ENCODE data around the gene CHST11.

- TF ChIP-seq POLR2A (IDR thresholded peaks at IDR 0.05; ENCODE audit: low read length) (no peak), GATA1 (IDR thresholded peaks at IDR 0.05; ENCODE audit: low read depth, low read length) (no peak)
Observed at GRCh38 chr12:104729091-104729490, 272.3 kb downstream of the CHST11 start.
